22Rv1 (cell line): ENCODE results near the gene IL2RA.

Experiments used
- ZFX ChIP-seq: fragments of 450-650 bp; IDR thresholded peaks from 2 replicates; pipeline ENCODE4 v1.6.1; 2017; ENCODE audit warnings: antibody characterized with exemption, borderline replicate concordance
- TF ChIP-seq, protein P1 (sequence below): fragments of 450-650 bp; IDR thresholded peaks from 2 replicates; pipeline ENCODE4 v1.5.1; 2017; ENCODE audit warnings: mild to moderate bottlenecking

DNA sequence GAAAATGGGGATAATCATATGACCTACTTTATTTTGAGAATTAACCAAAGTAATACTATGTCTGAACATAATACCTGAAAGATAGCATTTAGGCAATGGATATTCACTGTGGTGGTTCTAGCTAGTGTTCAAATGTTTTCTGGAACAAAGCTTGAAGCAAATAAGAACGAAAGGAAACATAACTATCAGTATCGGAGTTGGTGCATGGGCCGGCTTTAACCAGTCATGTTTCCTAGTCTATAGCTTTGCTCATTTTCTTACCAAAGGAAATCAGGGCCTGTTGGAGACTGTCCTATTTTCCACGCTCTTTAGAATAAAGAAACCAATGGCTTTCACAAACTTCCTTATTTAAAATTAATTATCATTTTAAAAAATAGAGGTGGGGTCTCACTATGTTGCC lies 8.9 kb downstream of the IL2RA start:
- TF ChIP-seq, protein P1, sequence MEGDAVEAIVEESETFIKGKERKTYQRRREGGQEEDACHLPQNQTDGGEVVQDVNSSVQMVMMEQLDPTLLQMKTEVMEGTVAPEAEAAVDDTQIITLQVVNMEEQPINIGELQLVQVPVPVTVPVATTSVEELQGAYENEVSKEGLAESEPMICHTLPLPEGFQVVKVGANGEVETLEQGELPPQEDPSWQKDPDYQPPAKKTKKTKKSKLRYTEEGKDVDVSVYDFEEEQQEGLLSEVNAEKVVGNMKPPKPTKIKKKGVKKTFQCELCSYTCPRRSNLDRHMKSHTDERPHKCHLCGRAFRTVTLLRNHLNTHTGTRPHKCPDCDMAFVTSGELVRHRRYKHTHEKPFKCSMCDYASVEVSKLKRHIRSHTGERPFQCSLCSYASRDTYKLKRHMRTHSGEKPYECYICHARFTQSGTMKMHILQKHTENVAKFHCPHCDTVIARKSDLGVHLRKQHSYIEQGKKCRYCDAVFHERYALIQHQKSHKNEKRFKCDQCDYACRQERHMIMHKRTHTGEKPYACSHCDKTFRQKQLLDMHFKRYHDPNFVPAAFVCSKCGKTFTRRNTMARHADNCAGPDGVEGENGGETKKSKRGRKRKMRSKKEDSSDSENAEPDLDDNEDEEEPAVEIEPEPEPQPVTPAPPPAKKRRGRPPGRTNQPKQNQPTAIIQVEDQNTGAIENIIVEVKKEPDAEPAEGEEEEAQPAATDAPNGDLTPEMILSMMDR = no peak
- TF ChIP-seq ZFX = no peak
